Activated CD8-positive, alpha-beta T cell treated with anti-CD3 and anti-CD28 coated beads for 36 hours (primary cell): ENCODE results near the gene GPR157. TPM values are rescaled to one million over a fixed set of nuclear protein-coding genes. Genes with fewer than 3 reads are reported as not detected.
"Not testable (repeated sequence)": the region's sequence is repeated elsewhere in the genome, so short reads cannot be mapped to it uniquely, and the experiment has no call there.

Source experiments
- ATAC-seq: fragments of 200-7000 bp; cut with Tn5 transposase; one replicate; pipeline ENCODE4 v1.10.0; 2021; ENCODE audit warnings: mild to moderate bottlenecking, moderate library complexity
- CTCF ChIA-PET: fragments of 350-600 bp; sonication (Branson Sonifier 250); formaldehyde crosslinking; loops from one replicate; lab custom pipeline; 2021; ENCODE audit warnings: antibody characterized with exemption; lab: Charles Lee
- POLR2A ChIA-PET: fragments of 350-600 bp; sonication (Branson Sonifier 250); formaldehyde crosslinking; loops from one replicate; lab custom pipeline; 2021; ENCODE audit warnings: antibody characterized with exemption; lab: Charles Lee
- DNase-seq: peaks from one replicate; pipeline ENCODE4 v3.0.0-alpha.2; 2020
- H3K27ac Mint-ChIP-seq: one replicate; pipeline ENCODE4 v1.8.0; 2021; ENCODE audit warnings: mild to moderate bottlenecking, mixed read lengths
- H3K27me3 Mint-ChIP-seq: one replicate; pipeline ENCODE4 v1.8.0; 2021; ENCODE audit warnings: mixed read lengths
- H3K36me3 Mint-ChIP-seq: one replicate; pipeline ENCODE4 v1.8.0; 2021; ENCODE audit warnings: low read depth, mixed read lengths
- H3K4me1 Mint-ChIP-seq: one replicate; pipeline ENCODE4 v1.8.0; 2021; ENCODE audit warnings: low read depth, mixed read lengths
- H3K4me3 Mint-ChIP-seq: one replicate; pipeline ENCODE4 v1.8.0; 2021; ENCODE audit warnings: mild to moderate bottlenecking, moderate library complexity, mixed read lengths
- H3K9me3 Mint-ChIP-seq: one replicate; pipeline ENCODE4 v1.8.0; 2021; ENCODE audit warnings: mixed read lengths
- CTCF ChIP-seq: fragments of 200-600 bp; IDR thresholded peaks from one replicate; pipeline ENCODE4 v1.8.0; 2022; ENCODE audit warnings: antibody characterized with exemption, mild to moderate bottlenecking
- intact Hi-C: fragments of 100-400 bp; cut with micrococcal nuclease; formaldehyde crosslinking; loops from one replicate; pipeline ENCODE4 v1.10.0; 2022
- total RNA-seq, 2 experiments: library from RNA; stranded (reverse); gene quantifications; one replicate each; pipeline ENCODE4 v1.2.3, GENCODE V29; 2021

The GPR157 gene
- total RNA-seq, 2 experiments from 2014 or later = 3.4 to 4.7 TPM

DNA sequence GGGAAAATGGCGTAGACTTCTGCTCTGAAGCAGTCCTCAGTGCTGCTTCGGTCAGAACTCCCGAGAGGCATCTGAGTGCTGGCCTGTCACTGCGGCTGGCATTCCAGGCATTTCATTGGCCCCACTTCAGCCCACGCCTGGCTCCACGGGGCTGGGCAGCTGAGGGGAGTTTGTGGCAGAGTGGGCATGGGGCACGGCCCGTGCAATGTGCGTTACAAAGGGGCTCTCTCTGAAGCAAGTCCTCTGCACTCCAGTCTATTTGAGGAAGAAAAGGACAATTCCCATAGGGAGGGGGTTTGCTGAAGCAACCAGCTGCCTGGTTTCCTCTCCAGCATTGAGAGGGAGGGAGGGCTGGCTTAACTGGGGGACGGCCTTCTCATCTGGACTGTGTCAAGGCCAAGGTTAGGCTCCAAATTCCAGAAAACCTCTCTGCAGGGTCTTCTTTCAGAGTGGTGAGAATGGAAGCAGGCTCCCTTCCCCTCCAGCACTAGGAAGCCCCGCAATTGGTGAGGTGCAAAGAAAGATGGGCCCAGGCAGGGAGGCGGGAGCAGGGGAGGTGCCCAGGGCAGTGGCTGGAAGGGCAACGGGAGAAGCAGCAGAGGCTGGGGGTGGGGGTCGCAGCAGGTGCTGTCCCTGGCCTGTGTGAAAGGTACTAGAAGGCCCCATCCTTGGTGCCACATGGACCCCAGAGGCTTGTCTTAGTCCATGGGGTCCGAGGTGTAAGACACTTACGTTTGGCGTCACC is 21.1 kb upstream of the GPR157 start:
- H3K9me3 Mint-ChIP-seq = no peaks in the 10 kb centered on the region
- H3K27ac Mint-ChIP-seq = no peak overlapping the region
- ChIA-PET POLR2A (interaction anchor here (0.9 kb wide), 1 partner anchor 21 kb away, joined by 3 read pairs; the partner anchor contains the start of gene GPR157), CTCF (interaction anchor here (1.1 to 1.8 kb wide), 2 partner anchors 39 to 305 kb away, joined by 3 to 9 read pairs; no protein-coding TSS in a partner anchor)
- H3K36me3 Mint-ChIP-seq = no peaks in the 10 kb centered on the region
- no peak for DNase-seq
- TF ChIP-seq CTCF = no peak
- ATAC-seq = no peak
- no peaks in the 10 kb centered on the region for H3K27me3 Mint-ChIP-seq
- H3K4me3 Mint-ChIP-seq = no peak overlapping the region
- no peaks in the 10 kb centered on the region for H3K4me1 Mint-ChIP-seq
- intact Hi-C loops = no loop called here

DNA sequence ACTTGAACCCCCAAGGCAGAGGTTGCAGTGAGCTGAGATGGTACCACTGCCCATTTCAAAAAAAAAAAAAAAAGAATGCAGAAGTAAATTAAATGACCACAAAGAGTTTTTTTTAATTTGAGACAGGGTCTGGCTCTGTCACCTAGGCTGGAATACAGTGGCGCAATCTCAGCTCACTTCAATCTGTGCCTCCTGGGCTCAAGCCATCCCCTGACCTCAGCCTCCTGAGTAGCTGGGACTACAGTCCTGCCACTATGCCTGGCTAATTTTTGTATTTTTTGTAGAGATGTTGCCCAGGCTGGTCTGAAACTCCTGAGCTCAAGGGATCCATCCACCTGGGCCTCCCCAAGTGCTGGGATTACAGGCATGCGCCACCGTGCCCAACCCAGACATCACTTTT is 20.2 kb upstream of the GPR157 start:
- Mint-ChIP-seq H3K9me3 (no peaks in the 10 kb centered on the region), H3K4me3 (no peak overlapping the region), H3K27ac (no peak overlapping the region), H3K4me1 (no peaks in the 10 kb centered on the region), H3K27me3 (no peaks in the 10 kb centered on the region), H3K36me3 (no peaks in the 10 kb centered on the region)
- no peak for ATAC-seq
- intact Hi-C loops = no loop called here
- ChIA-PET CTCF (interaction anchor here (1.1 to 1.8 kb wide), 2 partner anchors 38 to 306 kb away, joined by 3 to 9 read pairs; no protein-coding TSS in a partner anchor), POLR2A (interaction anchor here (0.9 kb wide), 1 partner anchor 20 kb away, joined by 3 read pairs; the partner anchor contains the start of gene GPR157)
- no peak for TF ChIP-seq CTCF
- DNase-seq = no peak

GRCh38 chr1:9146156-9146555 is 17.3 kb upstream of the GPR157 start:
- H3K36me3 Mint-ChIP-seq = no peaks in the 10 kb centered on the region
- ChIA-PET CTCF (interaction anchor here (2.1 kb wide), 1 partner anchor 35 kb away, joined by 7 read pairs; no protein-coding TSS in a partner anchor), POLR2A (no interaction called here)
- H3K27me3 Mint-ChIP-seq = no peaks in the 10 kb centered on the region
- ATAC-seq = no peak
- H3K4me3 Mint-ChIP-seq = no peak overlapping the region
- no peak overlapping the region for H3K27ac Mint-ChIP-seq
- no peaks in the 10 kb centered on the region for H3K4me1 Mint-ChIP-seq
- TF ChIP-seq CTCF = no peak
- DNase-seq = no peak
- H3K9me3 Mint-ChIP-seq = no peaks in the 10 kb centered on the region
- intact Hi-C loops = no loop called here

GRCh38 chr1:9145714-9146113 is 16.8 kb upstream of the GPR157 start:
- DNase-seq (no peak), ATAC-seq (no peak)
- Mint-ChIP-seq H3K27ac (no peak overlapping the region), H3K4me1 (no peaks in the 10 kb centered on the region), H3K27me3 (no peaks in the 10 kb centered on the region), H3K4me3 (no peak overlapping the region), H3K36me3 (no peaks in the 10 kb centered on the region), H3K9me3 (no peaks in the 10 kb centered on the region)
- TF ChIP-seq CTCF = no peak
- intact Hi-C loops = no loop called here
- POLR2A ChIA-PET = no interaction called here
- CTCF ChIA-PET = interaction anchor here (2.1 kb wide), 1 partner anchor 35 kb away, joined by 7 read pairs; no protein-coding TSS in a partner anchor

GRCh38 chr1:9145021-9145668 is 16.2 kb upstream of the GPR157 start:
- Mint-ChIP-seq H3K4me3 (no peak overlapping the region), H3K27me3 (no peaks in the 10 kb centered on the region), H3K4me1 (no peaks in the 10 kb centered on the region), H3K27ac (no peak overlapping the region), H3K9me3 (no peaks in the 10 kb centered on the region), H3K36me3 (no peaks in the 10 kb centered on the region)
- CTCF ChIA-PET = interaction anchor here (2.1 kb wide), 1 partner anchor 34 kb away, joined by 7 read pairs; no protein-coding TSS in a partner anchor
- peak; percentile 26 for DNase-seq
- intact Hi-C loops = no loop called here
- POLR2A ChIA-PET = no interaction called here
- ATAC-seq = no peak
- no peak for TF ChIP-seq CTCF

GRCh38 chr1:9144494-9144893 is 15.6 kb upstream of the GPR157 start:
- H3K9me3 Mint-ChIP-seq, H3K36me3 Mint-ChIP-seq, CTCF ChIA-PET: not testable (repeated sequence)

More at GRCh38 chr1:9144494-9144893, 15.6 kb upstream of the GPR157 start:
- ATAC-seq, H3K27me3 Mint-ChIP-seq, intact Hi-C loops, DNase-seq, H3K27ac Mint-ChIP-seq, H3K4me1 Mint-ChIP-seq, POLR2A ChIA-PET, H3K4me3 Mint-ChIP-seq: not testable (repeated sequence)
